GM18907 (cell line): ENCODE measurements around the gene WDR83.
"Not testable (repeated sequence)": the region's sequence is repeated elsewhere in the genome, so short reads cannot be mapped to it uniquely, and the experiment has no call there.

Experiments
- ATAC-seq: cut with Tn5 transposase; IDR thresholded peaks from one replicate; pipeline ENCODE4 v1.9.1; 2021; ENCODE audit warnings: mild to moderate bottlenecking, moderate library complexity; ENCODE audit not compliant: unreplicated experiment

Gene WDR83

DNA sequence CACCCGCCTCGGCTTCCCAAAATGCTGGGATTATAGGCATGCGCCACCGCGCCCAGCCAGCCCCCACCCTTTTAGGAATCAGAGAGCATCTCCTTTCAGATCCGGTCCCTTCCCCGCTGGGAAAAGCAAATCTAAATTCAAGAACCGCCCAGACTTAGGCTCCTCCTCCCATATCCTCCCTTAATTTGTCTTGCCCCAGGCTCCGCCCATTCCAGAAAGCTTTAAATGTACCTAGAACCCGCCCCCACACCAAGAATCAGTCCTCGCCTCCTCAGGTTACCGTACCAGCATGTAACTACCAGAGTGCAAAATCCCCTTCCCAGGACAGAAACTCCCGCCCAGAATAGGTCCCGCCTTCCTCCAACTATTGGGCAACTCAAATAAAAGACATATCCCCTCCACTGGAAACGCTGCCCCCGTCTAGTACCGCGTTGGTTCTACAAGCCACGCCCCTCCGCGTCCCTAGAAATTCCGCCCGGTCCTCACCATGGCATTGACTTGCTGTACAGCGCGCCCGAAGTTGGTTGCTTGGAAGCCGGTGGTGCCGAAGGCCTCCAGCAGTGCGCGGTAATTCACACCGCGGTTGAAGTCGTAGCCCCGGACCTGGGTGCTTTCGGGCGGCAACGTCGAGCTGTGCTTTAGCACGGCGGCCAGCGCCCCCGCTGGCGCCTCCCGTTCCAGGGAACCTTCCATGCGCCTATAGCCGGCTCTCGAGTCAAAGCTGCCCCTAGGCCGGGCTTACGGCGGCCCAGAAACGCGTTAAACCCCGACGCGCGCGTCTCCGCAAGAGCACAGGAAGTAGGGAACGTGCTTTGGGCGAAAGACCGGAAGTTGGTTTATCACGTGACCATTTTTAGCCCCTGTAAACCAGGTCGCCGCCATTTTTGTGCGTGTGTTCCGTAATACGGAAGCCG, 14.7 kb downstream of the WDR83 start, which contains the start of gene DHPS:
Gene DHPS (minus strand): TSS at position 807 of the 914 bp plus-strand sequence. CDS start 114 bp downstream, at position 693.
- peak; percentile 74 for ATAC-seq

DNA sequence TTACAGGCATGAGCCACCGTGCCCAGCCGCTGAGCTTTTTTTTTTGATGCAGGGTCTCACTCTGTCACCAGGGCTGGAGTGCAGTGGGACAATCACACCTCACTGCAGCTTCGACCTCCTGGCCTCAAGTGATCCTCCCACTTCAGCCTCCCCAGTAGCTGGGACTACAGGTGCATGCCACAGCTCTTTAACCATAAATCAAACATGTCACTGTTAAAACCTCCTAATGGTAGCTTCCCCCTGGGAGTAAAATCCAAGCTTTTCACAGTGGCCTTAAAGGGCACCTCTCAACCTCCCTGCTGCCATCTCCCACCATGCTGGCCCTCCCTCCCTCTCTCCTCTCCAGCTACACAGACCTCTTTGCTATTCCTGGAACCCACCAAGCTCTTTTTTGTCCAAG, 19.2 kb downstream of the WDR83 start:
- no peak for ATAC-seq

DNA sequence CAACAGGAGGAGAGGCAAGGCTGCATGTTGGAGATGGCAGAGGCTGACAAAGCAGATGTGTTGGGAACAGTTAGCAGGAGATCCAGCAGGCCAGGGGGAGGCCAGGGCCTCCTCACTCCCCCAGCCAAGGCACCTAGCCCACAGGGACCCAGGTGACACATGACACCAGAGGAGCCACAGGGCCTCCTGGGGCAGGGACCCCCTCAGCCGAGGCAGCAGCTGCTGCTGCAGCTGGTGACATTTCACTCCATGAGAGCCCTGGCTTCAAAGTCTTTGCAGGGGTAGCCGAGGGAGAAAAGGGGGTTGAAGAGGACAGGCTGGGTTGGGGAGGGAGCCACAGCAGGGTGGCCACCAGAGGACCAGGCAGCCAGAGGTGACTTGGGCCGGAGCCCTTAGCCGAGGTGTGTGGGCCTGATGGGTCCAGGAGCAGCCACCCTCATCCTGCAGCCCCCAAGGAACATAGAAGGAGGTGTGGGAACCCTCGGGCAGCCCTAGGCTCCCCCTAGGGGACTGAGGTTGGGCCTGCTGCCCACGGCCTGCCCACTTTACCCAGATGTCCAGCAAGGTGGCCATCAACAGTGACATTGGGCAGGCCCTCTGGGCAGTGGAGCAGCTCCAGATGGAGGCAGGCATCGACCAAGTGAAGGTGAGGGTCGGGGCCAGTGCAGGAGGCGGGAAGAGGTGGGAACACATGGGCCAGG, 21.0 kb downstream of the WDR83 start, which contains the start of gene GNG14:
Gene GNG14 (plus strand): TSS at position 503 of the 701 bp plus-strand sequence. CDS start 51 bp downstream, at position 554.
- ATAC-seq: no peak

DNA sequence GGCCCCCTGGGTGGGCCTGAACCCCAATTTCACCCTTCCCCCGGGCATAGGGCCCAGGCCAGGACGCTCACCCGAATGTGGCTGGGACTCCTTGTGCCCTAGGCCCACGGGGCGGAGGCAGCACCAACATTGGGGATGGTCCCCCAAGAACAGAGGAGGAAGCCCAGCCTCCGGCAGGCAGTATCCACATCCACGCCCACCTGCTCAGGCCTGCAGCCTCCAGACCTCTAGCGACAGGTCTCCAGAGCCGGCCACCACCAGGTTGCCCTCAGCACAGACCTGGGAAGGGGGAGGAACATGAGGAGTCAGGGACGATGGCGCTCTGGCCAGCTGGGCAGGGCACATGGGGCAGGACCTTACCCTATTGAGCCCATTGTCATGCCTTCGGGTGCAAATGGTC, 22.4 kb downstream of the WDR83 start:
- no peak for ATAC-seq

DNA sequence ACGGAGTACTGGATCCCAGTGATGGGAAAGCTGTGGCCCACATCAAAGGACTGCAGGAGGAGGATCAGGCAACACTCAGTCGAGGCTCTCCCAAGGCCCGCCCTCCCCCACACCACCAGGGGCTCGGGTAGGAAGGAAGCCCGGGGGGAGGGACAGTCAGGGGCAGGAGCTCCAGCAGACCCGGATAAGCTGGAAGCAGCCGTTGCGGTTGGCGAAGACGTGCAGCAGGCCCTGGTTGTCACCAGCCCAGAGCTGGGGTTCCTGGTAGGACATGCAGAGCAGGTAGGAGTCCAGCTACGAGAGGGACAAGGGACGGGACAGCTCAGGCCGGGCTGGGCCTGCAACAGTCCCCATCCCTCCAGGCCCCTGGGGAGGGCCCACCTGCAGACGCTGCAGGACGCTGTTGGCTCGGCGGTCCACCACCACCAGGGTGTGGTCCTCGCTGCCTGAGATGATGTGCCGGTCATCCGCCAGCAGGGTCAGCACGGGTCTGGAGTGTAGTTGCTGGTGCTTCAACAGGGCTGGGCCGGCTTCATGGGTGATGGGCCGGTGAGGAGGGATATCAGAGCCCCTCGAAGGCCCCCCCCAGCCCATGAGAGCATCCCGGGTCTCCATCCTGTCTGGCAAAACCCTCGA, 23.1 kb downstream of the WDR83 start:
- no peak for ATAC-seq

DNA sequence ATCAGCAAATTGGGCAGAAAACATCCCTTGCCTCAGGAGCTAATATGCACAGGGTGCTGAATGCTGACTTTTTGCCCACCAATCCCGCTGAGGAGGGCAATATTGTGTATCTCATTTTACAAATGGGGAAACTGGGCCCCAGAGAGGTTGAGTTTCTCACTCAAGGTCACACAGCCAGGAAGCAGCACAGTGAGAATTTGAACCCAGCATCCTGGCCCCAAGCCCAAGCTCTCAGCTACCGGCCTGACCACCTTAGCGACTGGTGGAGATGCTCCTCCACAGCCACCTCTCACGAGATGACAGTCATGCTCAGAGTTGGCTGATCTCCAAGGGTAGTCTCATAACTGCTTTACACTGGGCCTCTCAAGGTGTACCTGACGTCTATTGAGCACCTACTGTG, 26.4 kb downstream of the WDR83 start:
- no peak for ATAC-seq

DNA sequence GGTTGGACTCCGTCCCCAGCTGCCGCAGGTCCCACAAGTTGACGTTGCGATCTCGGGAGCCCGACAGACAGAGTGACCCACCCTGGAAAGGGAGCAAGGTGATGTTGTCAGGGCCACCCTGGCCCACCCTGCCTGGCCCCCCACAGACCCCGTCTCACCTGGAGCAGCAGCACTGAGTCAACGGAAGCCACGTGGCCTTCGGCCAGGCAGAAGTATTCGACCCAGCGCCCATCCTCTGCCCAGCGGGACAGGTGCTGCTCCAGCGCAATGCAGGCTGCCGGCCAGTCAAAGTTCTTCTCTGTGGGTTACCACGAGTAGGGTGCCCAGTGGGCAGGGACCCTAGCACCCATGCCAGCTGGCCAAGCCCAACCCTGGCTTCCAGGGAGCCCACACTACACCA, 28.0 kb downstream of the WDR83 start:
- no peak for ATAC-seq

DNA sequence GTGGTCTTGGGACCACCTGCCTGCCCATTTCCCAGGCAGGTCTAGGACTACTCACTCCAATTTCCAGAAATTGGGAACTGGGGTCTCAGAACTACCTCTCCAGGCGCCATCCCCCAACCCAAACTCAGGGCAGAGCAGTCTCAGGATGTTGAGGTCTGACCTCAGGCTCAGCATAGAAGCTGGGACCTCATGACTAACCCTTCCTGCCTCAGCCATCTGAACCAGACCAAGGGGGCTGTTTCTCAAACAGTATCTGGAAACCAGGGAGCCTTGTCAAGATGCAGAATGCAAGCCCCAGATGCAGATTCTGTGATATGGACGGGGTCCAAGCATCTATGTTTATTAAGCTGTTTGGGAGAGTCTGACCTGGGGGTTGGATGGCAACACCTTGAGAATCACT, 28.5 kb downstream of the WDR83 start:
- ATAC-seq: no peak

DNA sequence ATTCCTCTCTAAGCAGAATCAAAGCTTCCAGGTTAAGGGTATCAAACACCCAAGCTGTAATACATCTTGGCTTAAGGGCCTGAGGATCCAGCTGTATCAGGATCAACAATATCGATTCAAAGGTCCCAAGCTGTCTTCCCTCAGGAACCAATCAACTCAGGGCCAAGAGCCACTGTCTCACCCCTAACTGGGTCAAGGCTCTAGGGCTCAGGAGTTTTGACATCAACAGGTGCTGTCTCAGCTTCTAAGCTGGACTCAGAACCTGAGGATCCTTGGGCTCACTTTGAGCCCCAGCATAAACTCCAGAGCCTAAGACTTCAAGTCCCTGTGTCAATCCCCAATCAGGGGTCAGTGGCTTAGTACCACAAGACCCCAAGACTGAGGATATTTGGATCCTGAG, 28.9 kb downstream of the WDR83 start:
- peak; percentile 4 for ATAC-seq

DNA sequence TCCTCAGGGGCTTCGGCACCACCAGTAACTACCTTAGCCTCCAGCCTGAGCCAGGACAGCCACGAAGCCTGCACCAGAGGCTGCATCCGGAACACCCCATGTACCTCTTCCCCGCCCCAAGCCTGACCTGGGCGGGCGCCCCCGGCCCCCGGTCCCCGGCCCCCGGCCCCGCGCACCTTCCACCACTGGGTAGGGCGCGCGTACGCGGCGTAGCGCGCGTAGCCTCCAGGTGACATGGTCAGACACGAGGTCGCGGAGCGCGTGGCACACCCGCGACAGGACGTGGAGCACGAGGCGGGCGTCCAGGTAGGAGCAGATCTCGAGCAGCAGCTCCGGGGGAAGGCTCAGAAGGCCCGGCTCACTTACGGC, 29.4 kb downstream of the WDR83 start:
- ATAC-seq: peak; percentile 9

DNA sequence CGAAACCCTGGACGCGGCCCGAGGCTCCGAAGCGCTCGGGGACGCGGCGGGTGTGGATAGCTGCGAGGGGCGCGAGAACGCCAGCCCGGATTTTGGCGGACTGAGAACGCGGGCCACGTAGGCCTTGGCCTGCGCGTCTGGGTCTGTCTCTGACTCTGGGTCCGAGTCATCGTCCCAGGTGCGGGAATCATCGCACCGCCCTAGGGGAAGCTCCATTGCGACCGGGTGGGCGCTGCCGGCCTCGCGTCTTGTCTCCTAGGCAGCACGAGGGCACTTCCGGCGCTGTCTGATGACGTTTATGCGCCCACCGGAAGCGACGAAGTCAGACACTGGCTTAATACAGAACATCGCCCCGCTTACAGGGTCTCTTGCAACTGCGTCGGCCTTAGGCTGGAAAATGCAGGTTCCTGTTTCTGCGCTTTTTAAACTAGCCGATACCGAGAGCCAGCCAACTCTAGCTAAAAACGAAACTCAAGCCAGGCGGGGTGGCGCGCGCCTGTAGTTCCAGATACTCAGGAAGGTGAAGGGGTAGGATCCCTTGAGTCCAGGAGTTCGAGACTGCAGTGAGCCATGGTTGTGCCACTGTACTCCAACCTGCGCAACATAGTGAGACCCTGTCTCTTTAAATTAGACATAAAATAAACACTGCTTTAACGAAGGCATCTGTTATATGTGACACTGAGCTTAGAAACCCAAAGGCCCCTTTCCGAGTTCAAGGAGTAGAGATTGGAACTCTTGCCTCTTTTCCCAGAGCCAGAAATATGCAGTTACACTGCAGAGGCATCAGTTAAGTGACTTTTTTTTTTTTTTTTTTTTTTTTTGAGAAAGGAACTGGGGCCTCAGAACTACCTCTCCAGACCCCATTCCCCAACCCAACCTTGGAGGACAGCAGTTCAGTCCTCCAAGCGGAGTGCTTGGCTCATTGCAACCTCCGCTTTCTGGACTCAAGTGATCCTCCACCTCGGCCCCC, 30.0 kb downstream of the WDR83 start, which contains the start of gene FBXW9:
Gene FBXW9 (minus strand): TSS at position 266 of the 970 bp plus-strand sequence. CDS start 50 bp downstream, at position 216.
- ATAC-seq: peak; percentile 64

DNA sequence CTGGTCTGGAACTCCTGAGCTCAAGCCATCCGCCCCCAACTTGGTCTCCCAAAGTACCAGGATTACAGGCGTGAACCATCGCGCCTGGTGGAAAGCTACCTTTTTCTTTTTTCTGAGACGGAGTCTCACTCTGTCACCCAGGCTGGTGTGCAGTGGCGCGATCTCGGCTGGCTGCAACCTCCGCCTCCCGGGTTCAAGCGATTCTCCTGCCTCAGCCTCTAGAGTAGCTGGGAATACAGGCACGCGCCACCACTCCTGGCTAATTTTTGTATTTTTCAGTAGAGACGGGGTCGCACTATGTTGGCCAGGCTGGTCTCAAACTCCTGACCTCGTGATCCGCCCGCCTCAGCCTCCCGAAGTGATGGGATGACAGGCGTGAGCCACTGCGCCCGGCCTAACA, 30.8 kb downstream of the WDR83 start:
- ATAC-seq: not testable (repeated sequence)

DNA sequence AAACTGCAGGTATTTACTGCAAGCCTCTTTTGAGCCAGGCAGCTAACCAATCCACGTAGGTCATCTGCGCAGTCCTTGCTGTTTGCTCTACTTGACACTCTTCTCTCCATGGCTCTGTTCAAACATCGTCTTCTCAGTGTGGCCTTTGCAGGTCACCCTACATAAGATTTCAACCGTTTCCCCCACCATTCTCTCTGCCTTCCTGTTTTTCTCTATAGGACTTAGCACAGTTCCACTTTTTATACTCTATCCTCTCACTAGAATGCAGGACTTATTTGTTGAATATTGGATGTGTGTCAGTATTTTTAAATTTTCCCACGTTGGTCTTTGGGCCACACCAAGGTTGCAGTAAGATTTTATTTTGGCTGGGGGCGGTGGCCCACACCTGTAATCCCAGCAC, 31.5 kb downstream of the WDR83 start:
- no peak for ATAC-seq

DNA sequence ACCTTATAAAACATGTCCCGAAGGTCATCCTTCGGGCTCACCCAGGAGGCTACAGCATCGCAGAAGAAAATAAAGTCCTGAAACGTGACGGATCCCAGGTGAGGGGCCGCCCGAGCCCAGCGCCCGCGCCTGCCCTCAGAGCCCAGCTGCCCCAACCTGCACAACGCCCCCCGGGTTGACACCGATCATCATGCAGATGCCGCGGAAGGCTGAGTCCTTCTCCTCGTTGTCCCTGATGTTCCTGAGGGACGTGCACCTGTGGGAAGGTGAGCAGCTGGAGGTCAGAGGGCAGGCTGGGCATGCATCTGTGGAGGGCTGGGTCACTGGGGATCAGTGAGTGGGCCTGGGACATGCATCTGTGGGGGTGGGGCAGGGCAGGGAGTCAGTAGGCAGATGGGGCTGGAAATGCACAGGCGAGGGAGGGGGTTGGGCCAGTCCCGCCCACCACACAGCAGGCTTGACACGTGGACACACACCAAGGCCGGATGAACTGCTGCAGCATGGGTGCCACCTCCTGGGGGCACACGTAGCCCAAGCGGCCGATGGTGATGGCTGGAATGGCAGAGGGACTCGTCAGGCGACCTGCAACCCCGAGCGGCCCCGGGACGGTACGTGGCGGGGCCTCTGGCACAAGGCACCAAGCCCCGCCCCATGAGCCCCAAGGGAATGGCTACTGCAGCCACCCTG, 35.1 kb downstream of the WDR83 start:
- ATAC-seq: no peak

DNA sequence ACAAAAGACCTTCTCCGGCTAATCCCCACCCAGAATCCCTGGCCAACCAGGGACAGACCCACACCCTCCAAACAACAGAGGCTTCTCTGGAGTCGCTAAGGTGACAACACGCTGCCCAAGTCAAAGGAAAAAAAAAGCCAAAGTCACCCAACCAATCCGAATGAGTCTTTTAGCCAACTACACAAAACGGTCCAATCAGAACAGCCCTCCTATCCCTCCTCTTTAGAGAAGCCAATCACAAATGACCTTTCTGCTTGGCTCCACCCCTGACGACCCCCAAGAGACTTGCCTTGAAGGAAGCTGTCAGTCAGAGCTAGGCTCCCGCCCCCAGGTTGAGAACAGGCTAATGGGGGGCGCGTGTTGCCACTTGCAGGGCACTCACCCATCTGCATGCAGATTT, 36.4 kb downstream of the WDR83 start:
- no peak for ATAC-seq

DNA sequence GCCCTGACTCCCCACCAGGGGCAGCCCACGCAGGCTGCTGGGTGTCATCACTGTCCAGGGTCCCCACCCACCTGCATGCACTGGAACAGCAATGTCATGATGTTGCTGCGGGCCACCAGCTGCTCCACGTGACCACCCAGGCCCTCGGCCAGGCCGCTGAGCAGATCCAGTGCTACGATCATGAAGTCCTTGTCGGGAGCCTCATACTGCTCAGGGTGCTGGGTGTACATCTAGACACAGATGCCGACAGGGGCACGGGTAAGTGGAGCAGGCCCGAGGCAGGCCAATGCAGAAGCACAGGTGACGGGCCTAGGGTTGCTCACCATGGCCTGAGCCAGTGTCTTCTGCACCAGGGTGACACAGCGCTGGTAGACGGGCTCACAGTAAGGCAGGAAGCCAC, 38.6 kb downstream of the WDR83 start:
- ATAC-seq: no peak

DNA sequence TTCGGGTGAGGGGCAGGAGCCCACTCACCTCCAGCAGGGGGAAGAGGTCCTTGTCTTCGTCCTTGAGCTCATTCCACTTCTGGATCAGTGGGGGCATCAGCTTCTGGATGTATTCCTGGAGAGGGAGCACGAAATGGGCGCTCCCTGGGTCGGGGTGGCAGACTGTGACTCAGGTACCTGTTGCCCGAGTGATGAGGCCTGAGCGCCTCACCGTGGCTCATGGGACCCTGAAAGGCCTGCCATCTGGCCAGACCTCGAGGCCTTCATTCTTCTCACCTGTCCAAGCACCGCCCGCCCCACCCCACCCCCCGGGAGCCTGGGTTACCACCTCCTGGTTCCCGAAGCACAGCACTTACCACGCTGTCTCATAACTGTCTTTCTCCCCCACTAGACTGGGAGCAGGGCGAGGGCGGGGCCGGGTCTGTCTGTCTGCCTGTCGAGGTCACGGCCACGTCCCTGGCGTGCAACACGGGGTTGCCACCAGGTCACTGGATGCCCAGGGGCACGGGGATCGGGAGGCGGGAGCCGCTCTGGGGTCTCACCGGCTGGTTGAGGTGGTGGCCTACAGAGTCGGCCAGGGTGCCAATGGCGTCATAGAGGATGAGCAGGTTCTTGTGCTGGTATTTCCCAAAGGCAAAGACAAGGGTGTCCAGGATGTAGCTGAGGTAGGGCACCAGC, 39.2 kb downstream of the WDR83 start:
- ATAC-seq: no peak

DNA sequence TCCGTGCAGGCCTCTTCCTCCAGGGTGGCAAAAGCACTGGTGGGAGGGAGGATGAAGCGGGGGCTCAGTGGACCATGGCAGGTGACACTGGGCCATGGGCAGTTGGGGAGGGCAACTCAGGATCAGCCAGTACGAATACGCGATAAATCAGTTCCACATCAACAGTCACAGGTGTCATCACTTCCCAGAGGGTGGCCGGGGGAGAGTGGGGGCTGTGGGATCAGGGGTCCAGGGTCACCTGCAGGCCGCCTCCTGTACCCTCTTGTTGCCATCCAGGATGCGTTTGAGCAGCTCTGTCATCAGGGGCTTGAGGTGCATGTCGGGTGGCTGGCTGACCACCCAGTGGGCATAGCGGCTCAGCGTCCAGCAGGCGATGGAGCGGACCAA, 39.7 kb downstream of the WDR83 start:
- no peak for ATAC-seq

DNA sequence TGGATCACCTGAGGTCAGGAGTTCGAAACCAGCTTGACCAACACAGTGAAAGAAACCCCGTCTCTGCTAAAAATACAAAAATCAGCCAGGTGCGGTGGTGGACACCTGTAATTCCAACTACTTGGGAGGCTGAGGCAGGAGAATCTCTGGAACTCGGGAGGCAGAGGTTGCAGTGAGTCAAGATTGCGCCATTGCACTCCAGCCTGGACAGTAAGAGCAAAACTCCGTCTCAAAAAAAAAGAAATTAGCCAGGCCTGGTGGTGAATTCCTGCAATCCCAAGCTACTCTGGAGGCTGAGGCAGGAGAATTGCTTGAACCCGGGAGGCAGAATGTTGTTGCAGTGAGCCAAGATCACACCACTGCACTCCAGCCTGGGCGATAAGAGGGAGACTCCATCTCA, 42.0 kb downstream of the WDR83 start:
- ATAC-seq: no peak
